Activated T-cell treated with anti-CD3 and anti-CD28 coated beads, Interleukin-2, amount 50 U/mL, for 72 hours (primary cell): ENCODE results near the gene TP53I11. TPM values are rescaled to one million over a fixed set of nuclear protein-coding genes. Genes with fewer than 3 reads are reported as not detected.

Experiments used
- ATAC-seq, 2 donors: fragments of 150-1000 bp; cut with Tn5 transposase; replicated peaks in 1 of 2; 2 replicates each; pipeline ENCODE4 v1.10.0; 2021; ENCODE audit warnings: moderate library complexity in 2 of 2, mild to moderate bottlenecking in 1 of 2
- DNase-seq, 2 donors: peaks; one replicate each; pipeline ENCODE4 v3.0.0; 2021 to 2022; ENCODE audit warnings: mixed read lengths in 1 of 2
- H3K27ac Mint-ChIP-seq: one replicate; pipeline ENCODE4 v1.8.0; 2022; ENCODE audit warnings: mild to moderate bottlenecking, moderate library complexity, mixed read lengths
- H3K27me3 Mint-ChIP-seq: one replicate; pipeline ENCODE4 v1.8.0; 2022; ENCODE audit warnings: low read depth, mixed read lengths
- H3K36me3 Mint-ChIP-seq, 2 donors: one replicate each; pipeline ENCODE4 v1.8.0; 2022; ENCODE audit warnings: mixed read lengths in 2 of 2, mild to moderate bottlenecking in 1 of 2; ENCODE audit not compliant: insufficient read depth in 2 of 2
- H3K4me1 Mint-ChIP-seq: one replicate; pipeline ENCODE4 v1.8.0; 2022; ENCODE audit warnings: low read depth, mixed read lengths
- H3K4me3 Mint-ChIP-seq, 2 donors: one replicate each; pipeline ENCODE4 v1.8.0; 2022; ENCODE audit warnings: mild to moderate bottlenecking in 2 of 2, mixed read lengths in 2 of 2, moderate library complexity in 2 of 2
- H3K9me3 Mint-ChIP-seq, 2 donors: one replicate each; pipeline ENCODE4 v1.8.0; 2022; ENCODE audit warnings: mixed read lengths in 2 of 2
- total RNA-seq, 2 donors: library from RNA; stranded (reverse); gene quantifications; one replicate each; pipeline ENCODE4 v1.2.3, GENCODE V29; 2022

Gene TP53I11
- total RNA-seq, 2 donors from 2014 or later: 15.3 to 20.0 TPM

DNA sequence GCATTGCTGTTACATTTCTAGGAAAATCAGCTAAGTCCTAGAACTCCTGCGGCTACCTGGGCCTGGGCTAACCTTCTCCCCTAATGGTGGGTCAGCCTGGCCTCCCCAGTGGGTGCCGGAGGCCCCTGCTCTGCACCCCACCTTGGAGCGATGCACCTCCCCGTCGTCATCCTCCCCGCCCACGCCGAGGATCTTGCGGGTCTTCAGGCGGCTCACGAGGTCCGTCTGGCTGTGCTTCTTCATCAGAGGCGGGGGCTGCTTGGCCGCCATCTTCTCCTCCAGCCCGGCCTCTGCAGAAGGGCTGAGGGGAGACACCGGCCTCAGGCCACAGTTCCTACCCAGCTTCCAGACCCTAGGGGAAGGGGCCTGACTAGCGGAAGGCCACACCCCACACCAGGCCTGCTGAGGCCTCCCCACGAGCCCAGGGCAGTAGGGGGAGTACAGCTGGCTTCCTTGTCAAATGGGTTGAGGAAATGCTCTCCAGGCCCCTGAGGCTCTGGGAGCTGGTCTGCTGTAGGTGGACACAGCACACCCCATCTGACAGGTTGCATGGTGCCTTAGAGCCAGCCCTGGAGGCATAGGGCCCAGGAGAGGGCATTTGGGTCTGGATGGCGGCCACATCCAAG is 12.5 kb downstream of the TP53I11 start:
- no peak overlapping the region for H3K4me3 Mint-ChIP-seq

DNA sequence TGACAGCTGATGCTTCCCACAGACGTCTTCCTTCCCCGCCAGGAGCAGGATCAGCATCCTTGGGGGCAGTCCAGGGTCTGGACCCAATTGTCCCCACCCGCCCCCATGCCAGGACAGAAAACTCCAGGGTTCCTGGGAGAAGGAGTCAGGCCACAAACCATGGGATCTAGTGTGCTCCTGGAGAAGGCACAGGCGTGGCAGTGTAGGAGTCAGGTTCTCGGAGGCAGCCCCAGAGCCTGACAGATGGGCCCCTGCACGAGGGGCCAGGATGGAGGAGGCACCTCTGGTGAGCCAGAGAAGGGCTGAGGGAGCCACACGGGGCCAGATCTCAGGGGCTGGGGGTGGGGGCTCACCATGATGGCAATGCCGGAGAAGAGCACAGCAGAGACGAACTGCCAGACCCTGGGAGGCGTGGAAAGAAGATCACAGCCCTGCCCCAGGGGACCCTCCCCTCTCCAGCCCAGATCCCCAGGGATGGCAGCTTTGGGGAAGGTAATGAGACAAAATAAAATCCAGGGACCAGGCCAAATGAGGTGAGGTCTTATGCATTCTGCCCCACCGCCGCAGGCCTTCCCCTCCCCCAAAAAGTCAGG is 13.6 kb downstream of the TP53I11 start:
- Mint-ChIP-seq H3K36me3 (no peaks in the 10 kb centered on the region), H3K4me3 (no peak overlapping the region), H3K4me1 (peaks cover 2% of the 10 kb centered on the region), H3K27me3 (no peaks in the 10 kb centered on the region), H3K9me3 (no peaks in the 10 kb centered on the region), H3K27ac (no peak overlapping the region)
- DNase-seq (no peak), ATAC-seq (peak in 1 of 2 donors; percentile 6)

More for the DNA sequence above, 12.5 kb downstream of the TP53I11 start:
- no peak overlapping the region for H3K27ac Mint-ChIP-seq
- ATAC-seq: no peak
- no peaks in the 10 kb centered on the region for H3K27me3 Mint-ChIP-seq
- no peaks in the 10 kb centered on the region for H3K36me3 Mint-ChIP-seq
- peaks cover 11% of the 10 kb centered on the region for H3K4me1 Mint-ChIP-seq
- H3K9me3 Mint-ChIP-seq: no peaks in the 10 kb centered on the region
- DNase-seq: no peak

DNA sequence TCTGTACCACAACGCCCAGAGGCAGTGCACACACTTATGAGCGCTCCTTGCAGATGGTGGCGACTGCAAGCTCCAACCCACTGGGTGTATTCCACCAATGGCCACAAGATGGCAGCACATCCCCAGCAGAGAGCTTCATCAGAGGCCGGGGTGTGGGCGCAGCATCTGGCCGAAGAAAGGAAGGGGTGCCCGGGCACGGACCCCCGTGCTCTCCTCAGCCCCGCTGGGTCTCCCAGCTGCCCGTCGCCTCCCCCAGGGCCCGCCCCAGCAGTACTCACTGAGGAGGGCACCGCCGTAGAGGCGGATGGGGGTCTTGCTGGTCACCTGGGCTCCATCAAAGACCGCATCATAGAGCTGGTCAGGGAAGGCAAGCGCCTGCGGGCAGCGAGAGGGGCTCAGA is 14.2 kb downstream of the TP53I11 start:
- no peak overlapping the region for H3K27ac Mint-ChIP-seq
- no peak overlapping the region for H3K4me3 Mint-ChIP-seq
- H3K27me3 Mint-ChIP-seq: no peaks in the 10 kb centered on the region
- ATAC-seq (peak; percentile 82 to 84), DNase-seq (peak; percentile 81 to 86)
- H3K36me3 Mint-ChIP-seq: no peaks in the 10 kb centered on the region
- H3K9me3 Mint-ChIP-seq: no peaks in the 10 kb centered on the region
- H3K4me1 Mint-ChIP-seq: no peaks in the 10 kb centered on the region

DNA sequence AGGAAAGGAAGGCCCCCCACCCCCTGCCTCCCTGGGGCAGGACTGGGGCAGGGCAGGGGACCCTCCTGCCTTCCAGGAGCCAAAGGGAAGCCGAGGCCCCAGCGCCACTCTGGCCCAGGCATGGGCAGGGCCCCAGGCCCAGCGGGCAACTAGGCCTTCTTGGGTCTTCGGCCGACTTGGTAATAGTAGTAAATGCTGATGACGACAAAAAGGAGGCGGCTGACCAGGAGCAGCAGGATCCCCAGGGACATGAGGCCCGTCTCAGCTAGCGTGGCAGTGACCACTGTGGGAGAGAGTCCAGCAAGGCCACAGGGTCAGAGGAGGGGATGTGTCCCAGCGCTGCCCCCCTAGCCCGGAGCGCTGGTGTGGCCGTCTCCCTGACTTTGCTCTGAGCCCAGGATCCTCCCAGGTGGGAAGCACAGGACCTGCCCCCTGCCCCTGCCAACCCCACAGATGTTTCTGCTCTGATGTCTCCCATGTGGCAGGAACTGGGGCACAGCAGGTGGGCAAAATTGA is 15.9 kb downstream of the TP53I11 start:
- Mint-ChIP-seq H3K9me3 (no peaks in the 10 kb centered on the region), H3K4me3 (no peak overlapping the region), H3K36me3 (no peaks in the 10 kb centered on the region), H3K27ac (no peak overlapping the region), H3K27me3 (no peaks in the 10 kb centered on the region), H3K4me1 (no peaks in the 10 kb centered on the region)
- ATAC-seq (no peak), DNase-seq (no peak)

DNA sequence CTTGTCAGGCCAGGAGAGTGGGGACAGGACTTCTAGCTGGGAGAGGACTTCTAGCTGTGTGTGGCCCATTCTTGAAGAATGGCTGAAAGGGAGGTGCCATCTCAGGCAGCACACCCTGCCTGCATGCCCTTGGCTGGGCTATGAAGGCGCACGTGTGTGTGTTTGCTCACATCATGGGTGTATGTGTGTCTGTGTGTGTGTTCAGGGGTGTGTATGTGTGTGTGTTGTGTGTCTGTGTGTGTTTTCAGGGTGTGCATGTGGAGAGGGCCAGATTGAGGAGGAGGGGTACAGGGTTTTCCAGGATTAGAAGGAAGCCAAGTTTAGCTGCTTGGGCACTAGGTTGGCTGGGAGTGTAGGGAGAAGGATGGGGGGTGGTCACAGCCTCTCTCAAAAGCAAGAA is 16.6 kb downstream of the TP53I11 start:
- no peak for DNase-seq
- H3K27me3 Mint-ChIP-seq: no peaks in the 10 kb centered on the region
- no peaks in the 10 kb centered on the region for H3K4me1 Mint-ChIP-seq
- ATAC-seq: no peak
- H3K9me3 Mint-ChIP-seq: no peaks in the 10 kb centered on the region
- H3K4me3 Mint-ChIP-seq: no peak overlapping the region
- no peaks in the 10 kb centered on the region for H3K36me3 Mint-ChIP-seq
- no peak overlapping the region for H3K27ac Mint-ChIP-seq

DNA sequence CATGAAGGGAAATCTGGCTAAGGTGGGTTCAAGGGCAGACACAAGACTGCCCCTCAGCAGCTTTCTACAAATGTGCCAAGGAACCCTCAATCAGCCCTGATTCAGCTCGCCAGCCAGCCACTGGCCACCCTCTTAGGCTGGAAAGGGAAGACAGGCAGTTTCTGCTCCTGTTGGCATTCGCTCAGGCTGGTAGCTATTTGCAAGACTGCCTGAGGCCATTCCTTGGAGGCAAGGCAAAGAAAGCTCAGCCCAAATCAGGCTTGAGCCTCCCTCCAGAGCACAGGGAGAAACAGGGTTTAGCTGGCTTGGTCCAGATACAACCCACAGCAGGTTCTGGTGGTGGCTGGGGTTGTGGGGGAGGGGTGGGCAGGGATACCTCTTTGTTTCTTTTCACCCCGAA is 19.2 kb downstream of the TP53I11 start:
- no peak overlapping the region for H3K27ac Mint-ChIP-seq
- H3K27me3 Mint-ChIP-seq: no peaks in the 10 kb centered on the region
- ATAC-seq (no peak), DNase-seq (no peak)
- H3K4me1 Mint-ChIP-seq: no peaks in the 10 kb centered on the region
- no peak overlapping the region for H3K4me3 Mint-ChIP-seq
- H3K9me3 Mint-ChIP-seq: no peaks in the 10 kb centered on the region
- H3K36me3 Mint-ChIP-seq: no peaks in the 10 kb centered on the region

DNA sequence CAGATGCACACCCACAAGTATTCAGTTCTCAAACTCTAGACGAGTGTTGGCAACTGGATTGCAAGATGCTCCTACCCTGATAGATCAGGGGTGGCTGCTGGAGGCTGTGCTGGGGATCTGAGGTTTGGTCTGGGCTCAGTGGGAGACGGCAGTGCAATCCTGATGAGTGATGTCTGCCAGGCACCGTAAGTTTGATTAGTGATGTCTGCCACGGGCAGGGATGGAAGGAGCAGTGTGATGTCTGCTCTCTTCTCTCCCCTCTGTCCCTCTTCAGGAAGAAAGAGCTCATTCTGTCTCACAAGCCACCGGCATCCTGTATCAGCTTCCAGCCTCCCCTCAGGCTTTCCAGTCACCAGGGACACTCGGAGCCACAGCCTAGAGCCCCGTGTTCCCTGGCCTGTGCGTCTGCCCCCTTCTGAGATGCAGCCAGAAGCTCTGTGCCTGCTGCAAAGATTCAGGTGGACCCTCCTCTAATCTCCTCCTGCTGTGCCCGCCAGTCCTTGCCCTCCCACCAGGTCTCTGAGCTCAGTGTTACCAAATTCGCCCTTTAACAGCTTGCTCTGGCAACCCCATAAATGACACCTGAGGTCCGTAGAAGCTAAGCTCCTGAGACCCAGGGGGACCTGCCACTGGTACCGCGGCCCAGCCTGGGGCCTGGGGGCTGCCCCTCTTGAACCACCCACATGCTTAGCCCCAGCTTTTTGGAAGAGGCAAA is 19.9 kb downstream of the TP53I11 start:
- H3K36me3 Mint-ChIP-seq: no peaks in the 10 kb centered on the region
- no peak overlapping the region for H3K27ac Mint-ChIP-seq
- ATAC-seq (no peak), DNase-seq (no peak)
- H3K27me3 Mint-ChIP-seq: no peaks in the 10 kb centered on the region
- no peaks in the 10 kb centered on the region for H3K4me1 Mint-ChIP-seq
- no peak overlapping the region for H3K4me3 Mint-ChIP-seq
- H3K9me3 Mint-ChIP-seq: no peaks in the 10 kb centered on the region

DNA sequence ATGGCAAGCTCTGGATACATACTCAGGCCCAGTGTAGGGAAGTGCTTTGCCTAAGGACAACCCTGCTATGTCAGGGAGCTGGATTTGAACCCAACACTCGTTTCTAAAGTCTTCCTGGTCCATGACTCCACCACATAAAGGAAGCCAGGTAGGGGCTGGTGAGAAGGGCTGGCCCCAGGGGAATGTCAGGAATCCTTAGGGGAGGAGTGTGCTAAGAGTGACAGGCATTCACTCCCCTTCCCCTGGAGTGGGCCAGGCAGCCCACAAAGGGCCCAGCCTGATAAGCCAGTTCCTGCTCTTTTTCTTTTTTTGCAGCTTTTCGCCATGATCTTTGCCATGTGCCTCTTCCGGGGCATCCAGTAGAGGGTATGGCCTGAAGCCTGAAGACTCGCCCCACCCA is 21.9 kb downstream of the TP53I11 start:
- ATAC-seq (no peak), DNase-seq (no peak)
- H3K4me1 Mint-ChIP-seq: no peaks in the 10 kb centered on the region
- no peaks in the 10 kb centered on the region for H3K9me3 Mint-ChIP-seq
- H3K4me3 Mint-ChIP-seq: no peak overlapping the region
- H3K36me3 Mint-ChIP-seq: no peaks in the 10 kb centered on the region
- no peak overlapping the region for H3K27ac Mint-ChIP-seq
- no peaks in the 10 kb centered on the region for H3K27me3 Mint-ChIP-seq

DNA sequence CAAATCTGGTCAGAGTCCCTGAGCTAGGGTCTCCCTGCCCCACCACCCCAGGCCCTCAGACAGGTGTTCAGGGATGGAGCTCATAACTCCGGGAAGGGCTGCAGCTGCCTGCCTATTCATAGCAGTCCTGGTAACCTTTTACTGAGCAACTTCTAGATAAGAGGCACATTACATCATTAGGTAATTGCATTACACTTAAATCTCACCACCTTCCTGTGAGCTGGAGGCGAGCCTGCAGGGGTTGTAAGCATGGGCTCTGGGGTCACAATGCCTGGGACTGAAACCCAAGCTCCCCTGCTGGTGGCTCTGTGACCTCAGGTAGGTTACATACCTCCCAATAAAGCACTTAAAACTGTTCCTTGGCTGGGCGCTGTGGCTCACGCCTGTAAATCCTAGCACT is 22.5 kb downstream of the TP53I11 start:
- Mint-ChIP-seq H3K27me3 (no peaks in the 10 kb centered on the region), H3K9me3 (no peaks in the 10 kb centered on the region), H3K27ac (no peak overlapping the region), H3K4me3 (no peak overlapping the region), H3K4me1 (no peaks in the 10 kb centered on the region), H3K36me3 (no peaks in the 10 kb centered on the region)
- no peak for ATAC-seq
- no peak for DNase-seq

DNA sequence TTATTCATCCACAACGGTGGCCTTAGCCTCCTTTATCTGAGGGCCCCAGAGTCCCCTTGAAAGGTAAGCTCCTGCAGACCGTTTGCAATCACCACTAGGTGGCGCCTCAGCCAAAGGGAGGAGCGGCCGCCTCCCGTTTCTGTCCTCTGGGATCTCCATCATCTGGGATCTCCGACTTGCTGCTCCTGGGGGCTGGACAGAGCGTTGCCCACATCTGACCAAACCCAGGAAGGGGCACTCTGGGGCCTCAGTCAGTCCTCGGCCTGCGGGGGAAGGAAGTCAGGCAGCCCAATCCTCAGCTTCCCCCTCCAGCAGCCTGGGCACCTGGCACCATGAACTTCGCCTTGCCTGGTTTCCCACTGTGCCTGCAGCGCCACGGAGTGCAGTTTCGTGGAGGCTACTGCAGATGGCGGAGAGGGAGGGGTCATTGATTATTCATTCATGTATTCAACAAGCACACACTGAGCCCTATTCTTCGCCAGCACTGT is 23.5 kb downstream of the TP53I11 start:
- peak; percentile 59 to 67 for DNase-seq
- no peak overlapping the region for H3K27ac Mint-ChIP-seq
- H3K4me1 Mint-ChIP-seq: no peaks in the 10 kb centered on the region
- H3K9me3 Mint-ChIP-seq: no peaks in the 10 kb centered on the region
- ATAC-seq: peak; percentile 56 to 61
- H3K36me3 Mint-ChIP-seq: no peaks in the 10 kb centered on the region
- H3K27me3 Mint-ChIP-seq: no peaks in the 10 kb centered on the region
- H3K4me3 Mint-ChIP-seq: no peak overlapping the region

DNA sequence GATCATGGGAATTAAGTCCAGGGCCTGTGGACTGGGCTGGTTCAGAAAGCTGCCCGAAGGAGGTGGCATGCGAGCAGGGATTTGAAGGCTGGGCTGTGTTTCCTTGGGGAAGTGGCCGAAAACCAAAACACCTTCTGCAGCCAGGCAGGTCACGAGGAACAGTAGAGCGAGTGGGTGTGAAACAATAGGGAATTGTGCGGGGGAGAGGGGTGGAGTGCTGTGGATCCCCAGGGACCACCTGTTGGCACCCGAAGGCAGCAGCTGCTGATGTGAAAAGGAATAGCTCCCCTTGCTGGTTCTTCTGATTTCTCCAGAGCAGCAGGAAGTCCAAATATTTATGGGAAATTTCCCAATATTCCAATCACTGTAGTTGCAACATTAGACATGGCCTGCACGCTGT is 24.6 kb downstream of the TP53I11 start:
- H3K36me3 Mint-ChIP-seq: no peaks in the 10 kb centered on the region
- no peaks in the 10 kb centered on the region for H3K9me3 Mint-ChIP-seq
- no peak overlapping the region for H3K27ac Mint-ChIP-seq
- ATAC-seq: no peak
- no peaks in the 10 kb centered on the region for H3K27me3 Mint-ChIP-seq
- no peak overlapping the region for H3K4me3 Mint-ChIP-seq
- H3K4me1 Mint-ChIP-seq: no peaks in the 10 kb centered on the region
- DNase-seq: no peak

DNA sequence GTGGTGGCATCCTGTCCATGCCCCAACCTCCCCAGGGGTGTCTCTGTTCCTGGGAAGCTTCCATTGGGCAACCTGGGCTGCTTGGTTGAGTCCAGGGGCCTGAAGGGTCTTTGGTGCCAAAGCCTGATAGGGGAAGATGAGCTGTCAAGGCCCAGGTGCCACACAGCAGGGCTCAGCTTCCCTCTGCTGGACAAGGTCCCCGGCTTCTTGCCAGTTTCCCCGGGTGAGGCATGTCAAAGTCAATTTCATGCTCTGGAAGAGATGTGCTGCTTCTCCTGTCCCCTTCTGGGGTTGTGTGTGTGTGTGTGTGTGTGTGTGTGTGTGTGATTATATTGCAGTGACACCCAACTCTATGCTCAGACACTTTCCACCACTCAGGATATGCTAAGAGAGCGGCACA is 26.9 kb downstream of the TP53I11 start:
- Mint-ChIP-seq H3K36me3 (no peaks in the 10 kb centered on the region), H3K4me3 (no peak overlapping the region), H3K4me1 (no peaks in the 10 kb centered on the region), H3K27ac (no peak overlapping the region), H3K27me3 (no peaks in the 10 kb centered on the region), H3K9me3 (no peaks in the 10 kb centered on the region)
- ATAC-seq: no peak
- no peak for DNase-seq

DNA sequence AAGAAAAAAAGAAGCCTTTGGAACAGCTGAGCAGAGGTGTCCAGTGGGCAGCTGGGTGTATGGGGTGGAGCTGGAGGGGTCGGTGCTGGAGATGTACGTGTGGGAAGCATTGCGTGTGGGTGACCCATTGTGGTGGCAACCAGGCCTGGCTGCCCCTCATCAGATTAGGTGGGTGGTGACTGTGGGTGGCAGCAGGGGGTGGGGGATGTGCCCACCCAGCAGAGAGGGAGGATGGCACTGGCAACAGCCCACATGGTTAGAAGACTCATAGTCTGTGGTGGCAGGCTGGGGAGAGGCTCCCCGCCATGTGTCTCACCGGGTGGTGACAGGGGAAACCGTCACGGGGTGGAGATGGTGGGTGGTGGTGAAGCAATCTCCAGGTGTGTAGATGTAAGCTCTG is 27.6 kb downstream of the TP53I11 start:
- Mint-ChIP-seq H3K27ac (no peak overlapping the region), H3K27me3 (no peaks in the 10 kb centered on the region), H3K4me3 (no peak overlapping the region), H3K9me3 (no peaks in the 10 kb centered on the region), H3K4me1 (no peaks in the 10 kb centered on the region), H3K36me3 (no peaks in the 10 kb centered on the region)
- ATAC-seq (peak; percentile 42 to 45), DNase-seq (peak; percentile 14 to 18)
